HEK293 (cell line): Measurements from ENCODE around the gene SAPCD1.

ENCODE experiments used
- MYNN ChIP-seq: fragments of 450-650 bp; formaldehyde crosslinking; IDR thresholded peaks from 2 replicates; pipeline ENCODE4 v1.5.1; 2016; ENCODE audit warnings: missing biosample characterization, missing genetic modification characterization, borderline replicate concordance
- ZBTB1 ChIP-seq: fragments of 450-650 bp; formaldehyde crosslinking; IDR thresholded peaks from 2 replicates; pipeline ENCODE4 v1.5.1; 2016; ENCODE audit warnings: missing biosample characterization, missing genetic modification characterization
- ZNF121 ChIP-seq: fragments of 450-650 bp; formaldehyde crosslinking; IDR thresholded peaks from 2 replicates; pipeline ENCODE4 v1.5.1; 2016; ENCODE audit warnings: missing biosample characterization, missing genetic modification characterization
- ZNF184 ChIP-seq: fragments of 450-650 bp; IDR thresholded peaks from 2 replicates; pipeline ENCODE4 v1.5.1; 2018; ENCODE audit warnings: missing biosample characterization, mild to moderate bottlenecking, missing genetic modification characterization
- TF ChIP-seq, protein P1 (sequence below): fragments of 450-650 bp; formaldehyde crosslinking; IDR thresholded peaks from 2 replicates; pipeline ENCODE4 v1.5.1; 2016; ENCODE audit warnings: missing biosample characterization, missing genetic modification characterization
- TF ChIP-seq, protein P2 (sequence below): fragments of 450-650 bp; formaldehyde crosslinking; IDR thresholded peaks from 2 replicates; pipeline ENCODE4 v1.5.1; 2017; ENCODE audit warnings: missing biosample characterization, missing genetic modification characterization
- TF ChIP-seq, protein P3 (sequence below): fragments of 450-650 bp; formaldehyde crosslinking; IDR thresholded peaks from 2 replicates; pipeline ENCODE4 v1.5.1; 2016; ENCODE audit warnings: missing biosample characterization, missing genetic modification characterization
- TF ChIP-seq, protein P4 (sequence below): fragments of 450-650 bp; IDR thresholded peaks from 2 replicates; pipeline ENCODE4 v1.5.1; 2018; ENCODE audit warnings: missing biosample characterization, mild to moderate bottlenecking, missing genetic modification characterization

DNA sequence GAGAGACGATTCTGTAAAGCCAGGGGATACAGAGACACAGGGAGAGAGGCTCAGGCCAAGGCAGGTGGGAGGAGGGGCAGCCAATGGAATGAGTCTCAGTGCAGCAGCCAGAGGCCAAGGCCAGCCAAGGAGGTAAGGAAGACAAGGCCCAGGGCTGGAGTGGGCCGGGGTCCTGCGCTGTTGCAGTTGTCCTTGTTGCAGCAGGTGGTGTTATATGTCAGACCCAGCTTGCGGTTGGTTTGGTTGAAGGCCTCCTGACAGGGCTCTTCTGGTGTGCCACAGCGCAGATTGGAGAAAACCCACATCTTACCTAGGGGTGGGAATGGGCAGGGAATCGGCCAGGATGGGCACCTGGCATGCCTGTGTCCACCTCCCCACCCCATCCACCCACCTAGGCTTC lies 43.5 kb upstream of the SAPCD1 start:
- TF ChIP-seq, protein P1, sequence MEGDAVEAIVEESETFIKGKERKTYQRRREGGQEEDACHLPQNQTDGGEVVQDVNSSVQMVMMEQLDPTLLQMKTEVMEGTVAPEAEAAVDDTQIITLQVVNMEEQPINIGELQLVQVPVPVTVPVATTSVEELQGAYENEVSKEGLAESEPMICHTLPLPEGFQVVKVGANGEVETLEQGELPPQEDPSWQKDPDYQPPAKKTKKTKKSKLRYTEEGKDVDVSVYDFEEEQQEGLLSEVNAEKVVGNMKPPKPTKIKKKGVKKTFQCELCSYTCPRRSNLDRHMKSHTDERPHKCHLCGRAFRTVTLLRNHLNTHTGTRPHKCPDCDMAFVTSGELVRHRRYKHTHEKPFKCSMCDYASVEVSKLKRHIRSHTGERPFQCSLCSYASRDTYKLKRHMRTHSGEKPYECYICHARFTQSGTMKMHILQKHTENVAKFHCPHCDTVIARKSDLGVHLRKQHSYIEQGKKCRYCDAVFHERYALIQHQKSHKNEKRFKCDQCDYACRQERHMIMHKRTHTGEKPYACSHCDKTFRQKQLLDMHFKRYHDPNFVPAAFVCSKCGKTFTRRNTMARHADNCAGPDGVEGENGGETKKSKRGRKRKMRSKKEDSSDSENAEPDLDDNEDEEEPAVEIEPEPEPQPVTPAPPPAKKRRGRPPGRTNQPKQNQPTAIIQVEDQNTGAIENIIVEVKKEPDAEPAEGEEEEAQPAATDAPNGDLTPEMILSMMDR (tag by site-specific recombination), result no peak
- no peak for TF ChIP-seq ZBTB1 (tag by site-specific recombination)
- TF ChIP-seq, protein P2, sequence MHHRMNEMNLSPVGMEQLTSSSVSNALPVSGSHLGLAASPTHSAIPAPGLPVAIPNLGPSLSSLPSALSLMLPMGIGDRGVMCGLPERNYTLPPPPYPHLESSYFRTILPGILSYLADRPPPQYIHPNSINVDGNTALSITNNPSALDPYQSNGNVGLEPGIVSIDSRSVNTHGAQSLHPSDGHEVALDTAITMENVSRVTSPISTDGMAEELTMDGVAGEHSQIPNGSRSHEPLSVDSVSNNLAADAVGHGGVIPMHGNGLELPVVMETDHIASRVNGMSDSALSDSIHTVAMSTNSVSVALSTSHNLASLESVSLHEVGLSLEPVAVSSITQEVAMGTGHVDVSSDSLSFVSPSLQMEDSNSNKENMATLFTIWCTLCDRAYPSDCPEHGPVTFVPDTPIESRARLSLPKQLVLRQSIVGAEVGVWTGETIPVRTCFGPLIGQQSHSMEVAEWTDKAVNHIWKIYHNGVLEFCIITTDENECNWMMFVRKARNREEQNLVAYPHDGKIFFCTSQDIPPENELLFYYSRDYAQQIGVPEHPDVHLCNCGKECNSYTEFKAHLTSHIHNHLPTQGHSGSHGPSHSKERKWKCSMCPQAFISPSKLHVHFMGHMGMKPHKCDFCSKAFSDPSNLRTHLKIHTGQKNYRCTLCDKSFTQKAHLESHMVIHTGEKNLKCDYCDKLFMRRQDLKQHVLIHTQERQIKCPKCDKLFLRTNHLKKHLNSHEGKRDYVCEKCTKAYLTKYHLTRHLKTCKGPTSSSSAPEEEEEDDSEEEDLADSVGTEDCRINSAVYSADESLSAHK (tag by site-specific recombination), result no peak
- TF ChIP-seq MYNN (tag by site-specific recombination), result no peak
- TF ChIP-seq ZNF184 (tag by site-specific recombination), result no peak
- no peak for TF ChIP-seq ZNF121 (tag by site-specific recombination)
- TF ChIP-seq, protein P3, sequence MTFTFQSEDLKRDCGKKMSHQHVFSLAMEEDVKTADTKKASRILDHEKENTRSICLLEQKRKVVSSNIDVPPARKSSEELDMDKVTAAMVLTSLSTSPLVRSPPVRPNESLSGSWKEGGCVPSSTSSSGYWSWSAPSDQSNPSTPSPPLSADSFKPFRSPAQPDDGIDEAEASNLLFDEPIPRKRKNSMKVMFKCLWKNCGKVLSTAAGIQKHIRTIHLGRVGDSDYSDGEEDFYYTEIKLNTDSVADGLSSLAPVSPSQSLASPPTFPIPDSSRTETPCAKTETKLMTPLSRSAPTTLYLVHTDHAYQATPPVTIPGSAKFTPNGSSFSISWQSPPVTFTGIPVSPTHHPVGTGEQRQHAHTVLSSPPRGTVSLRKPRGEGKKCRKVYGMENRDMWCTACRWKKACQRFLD (tag by site-specific recombination), result no peak
- TF ChIP-seq, protein P4, sequence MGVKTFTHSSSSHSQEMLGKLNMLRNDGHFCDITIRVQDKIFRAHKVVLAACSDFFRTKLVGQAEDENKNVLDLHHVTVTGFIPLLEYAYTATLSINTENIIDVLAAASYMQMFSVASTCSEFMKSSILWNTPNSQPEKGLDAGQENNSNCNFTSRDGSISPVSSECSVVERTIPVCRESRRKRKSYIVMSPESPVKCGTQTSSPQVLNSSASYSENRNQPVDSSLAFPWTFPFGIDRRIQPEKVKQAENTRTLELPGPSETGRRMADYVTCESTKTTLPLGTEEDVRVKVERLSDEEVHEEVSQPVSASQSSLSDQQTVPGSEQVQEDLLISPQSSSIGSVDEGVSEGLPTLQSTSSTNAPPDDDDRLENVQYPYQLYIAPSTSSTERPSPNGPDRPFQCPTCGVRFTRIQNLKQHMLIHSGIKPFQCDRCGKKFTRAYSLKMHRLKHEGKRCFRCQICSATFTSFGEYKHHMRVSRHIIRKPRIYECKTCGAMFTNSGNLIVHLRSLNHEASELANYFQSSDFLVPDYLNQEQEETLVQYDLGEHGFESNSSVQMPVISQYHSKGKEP (tag by site-specific recombination), result no peak
